ENCODE data around the gene DNM3. TPM values are rescaled to one million over a fixed set of nuclear protein-coding genes. Genes with fewer than 3 reads are reported as not detected.
"Not testable (repeated sequence)": the region's sequence is repeated elsewhere in the genome, so short reads cannot be mapped to it uniquely, and the experiment has no call there.

Gene DNM3
- total RNA-seq, 4 donors from 2014 or later, result 2.7 to 3.3 TPM; not detected in 2

GRCh38 chr1:172299515-172299914 is 458.2 kb downstream of the DNM3 start:
- TF ChIP-seq CTCF (IDR thresholded peaks at IDR 0.05) (no peak), EP300 (IDR thresholded peaks at IDR 0.05; ENCODE audit: low read depth) (no peak), POLR2A (IDR thresholded peaks at IDR 0.05) (no peak), POLR2AphosphoS5 (IDR thresholded peaks at IDR 0.05) (no peak)
- in situ Hi-C loops (cut with MboI; ENCODE audit: low pct_ligation_motif_present in 1 of 4, low pct_unique_long_range_greater_than_20kb in 1 of 4, low sequenced_read_pairs in 3 of 4) (no loop called here), intact Hi-C loops (cut with DNase I; ENCODE audit: low total_unique reads) (no loop called here)
- Histone ChIP-seq H3K4me3 (no peak overlapping the region), H3K36me3 (no peaks in the 10 kb centered on the region), H3K9me3 (peaks cover 0 to 2% of the 10 kb centered on the region in 2 donors), H3K27ac (no peak overlapping the region), H3K27me3 (no peaks in the 10 kb centered on the region), H3K4me1 (no peaks in the 10 kb centered on the region)
- no peak for DNase-seq

- H3K36me3 ChIP-seq; H3K4me3 ChIP-seq; in situ Hi-C loops (cut with MboI; ENCODE audit: low pct_ligation_motif_present in 1 of 4, low pct_unique_long_range_greater_than_20kb in 1 of 4, low sequenced_read_pairs in 3 of 4); H3K4me1 ChIP-seq; H3K27ac ChIP-seq; H3K9me3 ChIP-seq; DNase-seq; H3K27me3 ChIP-seq; intact Hi-C loops (cut with DNase I; ENCODE audit: low total_unique reads): not testable (repeated sequence)
- WGBS, 2 donors (ENCODE audit: low coverage in 1 of 2), result 62 to 74% methylated on average over 3 to 4 of the region's 4 CpGs
Observed at GRCh38 chr1:172307508-172307907, 466.2 kb downstream of the DNM3 start.

- 17 to 33% methylated on average over 2 of the region's 2 CpGs for WGBS, 2 donors (ENCODE audit: low coverage in 1 of 2)
- DNase-seq, result no peak
- no peaks in the 10 kb centered on the region for H3K36me3 ChIP-seq
- intact Hi-C loops (cut with DNase I; ENCODE audit: low total_unique reads) (no loop called here), in situ Hi-C loops (cut with MboI; ENCODE audit: low pct_ligation_motif_present in 1 of 4, low pct_unique_long_range_greater_than_20kb in 1 of 4, low sequenced_read_pairs in 3 of 4) (no loop called here)
- no peaks in the 10 kb centered on the region for H3K27me3 ChIP-seq
- peaks cover 0 to 6% (median 2%) of the 10 kb centered on the region in 4 donors for H3K4me1 ChIP-seq
- no peak overlapping the region for H3K4me3 ChIP-seq
- no peak overlapping the region for H3K27ac ChIP-seq
- TF ChIP-seq POLR2AphosphoS5 (IDR thresholded peaks at IDR 0.05), result no peak
- no peak for TF ChIP-seq CTCF (IDR thresholded peaks at IDR 0.05)
- TF ChIP-seq EP300 (IDR thresholded peaks at IDR 0.05; ENCODE audit: low read depth), result no peak
- no peak for TF ChIP-seq POLR2A (IDR thresholded peaks at IDR 0.05)
- H3K9me3 ChIP-seq, result no peaks in the 10 kb centered on the region
Observed at GRCh38 chr1:172308142-172308541, 466.8 kb downstream of the DNM3 start.

- 55 to 58% methylated on average over 4 of the region's 4 CpGs for WGBS, 2 donors (ENCODE audit: low coverage in 1 of 2)
- no peaks in the 10 kb centered on the region for H3K36me3 ChIP-seq
- H3K4me1 ChIP-seq, result peaks cover 0 to 6% (median 2%) of the 10 kb centered on the region in 4 donors
- H3K9me3 ChIP-seq, result no peaks in the 10 kb centered on the region
- intact Hi-C loops (cut with DNase I; ENCODE audit: low total_unique reads), result no loop called here
- no peak overlapping the region for H3K4me3 ChIP-seq
- H3K27ac ChIP-seq, result no peak overlapping the region
- no peak for DNase-seq
- no peaks in the 10 kb centered on the region for H3K27me3 ChIP-seq
- no peak for TF ChIP-seq CTCF (IDR thresholded peaks at IDR 0.05)
- no peak for TF ChIP-seq POLR2AphosphoS5 (IDR thresholded peaks at IDR 0.05)
- TF ChIP-seq POLR2A (IDR thresholded peaks at IDR 0.05), result no peak
- no peak for TF ChIP-seq EP300 (IDR thresholded peaks at IDR 0.05; ENCODE audit: low read depth)
- in situ Hi-C loops (cut with MboI; ENCODE audit: low pct_ligation_motif_present in 1 of 4, low pct_unique_long_range_greater_than_20kb in 1 of 4, low sequenced_read_pairs in 3 of 4), result no loop called here
Observed at GRCh38 chr1:172308577-172308976, 467.3 kb downstream of the DNM3 start.

- Histone ChIP-seq H3K36me3 (no peaks in the 10 kb centered on the region), H3K4me1 (peaks cover 4 to 25% (median 6%) of the 10 kb centered on the region in 4 donors), H3K9me3 (no peaks in the 10 kb centered on the region), H3K27me3 (no peaks in the 10 kb centered on the region), H3K27ac (peak overlapping the region; percentile 41 to 73 (median 58)), H3K4me3 (no peak overlapping the region)
- 37 to 73% methylated on average over 2 to 6 of the region's 6 CpGs for WGBS, 2 donors (ENCODE audit: low coverage in 1 of 2)
- TF ChIP-seq EP300 (IDR thresholded peaks at IDR 0.05; ENCODE audit: low read depth) (no peak), CTCF (IDR thresholded peaks at IDR 0.05) (no peak), POLR2A (IDR thresholded peaks at IDR 0.05) (no peak), POLR2AphosphoS5 (IDR thresholded peaks at IDR 0.05) (no peak)
- intact Hi-C loops (cut with DNase I; ENCODE audit: low total_unique reads) (no loop called here), in situ Hi-C loops (cut with MboI; ENCODE audit: low pct_ligation_motif_present in 1 of 4, low pct_unique_long_range_greater_than_20kb in 1 of 4, low sequenced_read_pairs in 3 of 4) (no loop called here)
- no peak for DNase-seq
Observed at GRCh38 chr1:172320733-172321132, 479.4 kb downstream of the DNM3 start.
